WTC11 (cell line): ENCODE measurements around the gene TMEM187.

Source experiments
- CBFB ChIP-seq: sonication (generic); formaldehyde crosslinking; IDR thresholded peaks from 2 replicates; pipeline ENCODE4 v1.8.1; 2022; ENCODE audit warnings: mild to moderate bottlenecking, low read depth, missing genetic modification reagents
- FOXK1 ChIP-seq: sonication (generic); formaldehyde crosslinking; IDR thresholded peaks from 2 replicates; pipeline ENCODE4 v1.8.0; 2022; ENCODE audit warnings: mild to moderate bottlenecking, moderate library complexity, missing genetic modification reagents
- NFE2L1 ChIP-seq: sonication (generic); formaldehyde crosslinking; IDR thresholded peaks from 2 replicates; pipeline ENCODE4 v1.8.1; 2023; ENCODE audit warnings: missing genetic modification reagents
- NR2C2 ChIP-seq: sonication (generic); formaldehyde crosslinking; IDR thresholded peaks from 2 replicates; pipeline ENCODE4 v1.8.0; 2022; ENCODE audit warnings: mild to moderate bottlenecking, missing genetic modification reagents
- ZNF138 ChIP-seq: sonication (generic); formaldehyde crosslinking; conservative IDR thresholded peaks from 2 replicates; pipeline ENCODE4 v1.8.1; 2022; ENCODE audit warnings: mild to moderate bottlenecking, moderate library complexity, missing genetic modification reagents
- TF ChIP-seq, protein P1 (sequence below): fragments of 200-600 bp; IDR thresholded peaks from 2 replicates; pipeline ENCODE4 v1.8.0; 2022; ENCODE audit warnings: antibody characterized with exemption
- TF ChIP-seq, protein P2 (sequence below): sonication (generic); formaldehyde crosslinking; IDR thresholded peaks from 2 replicates; pipeline ENCODE4 v1.8.0; 2022; ENCODE audit warnings: mild to moderate bottlenecking, missing genetic modification reagents
- TF ChIP-seq, protein P3 (sequence below): sonication (generic); formaldehyde crosslinking; IDR thresholded peaks from 2 replicates; pipeline ENCODE4 v1.8.1; 2023; ENCODE audit warnings: mild to moderate bottlenecking, missing genetic modification reagents
- TF ChIP-seq, protein P4 (sequence below): sonication (generic); formaldehyde crosslinking; IDR thresholded peaks from 2 replicates; pipeline ENCODE4 v1.8.1; 2022; ENCODE audit warnings: mild to moderate bottlenecking, missing genetic modification reagents, moderate library complexity, borderline replicate concordance
- TF ChIP-seq, protein P5 (sequence below): sonication (generic); formaldehyde crosslinking; IDR thresholded peaks from 2 replicates; pipeline ENCODE4 v1.8.0; 2022; ENCODE audit warnings: mild to moderate bottlenecking, missing genetic modification reagents

DNA sequence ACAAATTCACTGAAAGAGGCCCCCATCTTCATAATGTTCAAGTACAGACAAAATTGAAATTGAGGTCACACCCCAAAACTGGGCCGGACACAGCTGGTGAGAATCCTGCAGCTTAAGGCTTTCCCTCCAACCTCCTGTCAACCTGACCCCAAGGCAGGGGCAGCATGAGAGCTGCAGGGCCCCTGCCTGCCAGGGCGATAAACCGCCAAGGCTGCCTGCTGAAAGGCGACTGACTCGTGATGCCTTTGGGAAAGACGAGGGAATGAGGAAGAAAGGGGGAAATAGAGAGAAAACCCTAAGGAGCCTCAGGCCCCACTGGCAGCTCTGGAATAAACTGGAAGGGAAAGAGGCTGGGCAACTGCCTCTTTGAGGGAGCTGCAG, 54.5 kb downstream of the TMEM187 start:
- TF ChIP-seq, protein P1, sequence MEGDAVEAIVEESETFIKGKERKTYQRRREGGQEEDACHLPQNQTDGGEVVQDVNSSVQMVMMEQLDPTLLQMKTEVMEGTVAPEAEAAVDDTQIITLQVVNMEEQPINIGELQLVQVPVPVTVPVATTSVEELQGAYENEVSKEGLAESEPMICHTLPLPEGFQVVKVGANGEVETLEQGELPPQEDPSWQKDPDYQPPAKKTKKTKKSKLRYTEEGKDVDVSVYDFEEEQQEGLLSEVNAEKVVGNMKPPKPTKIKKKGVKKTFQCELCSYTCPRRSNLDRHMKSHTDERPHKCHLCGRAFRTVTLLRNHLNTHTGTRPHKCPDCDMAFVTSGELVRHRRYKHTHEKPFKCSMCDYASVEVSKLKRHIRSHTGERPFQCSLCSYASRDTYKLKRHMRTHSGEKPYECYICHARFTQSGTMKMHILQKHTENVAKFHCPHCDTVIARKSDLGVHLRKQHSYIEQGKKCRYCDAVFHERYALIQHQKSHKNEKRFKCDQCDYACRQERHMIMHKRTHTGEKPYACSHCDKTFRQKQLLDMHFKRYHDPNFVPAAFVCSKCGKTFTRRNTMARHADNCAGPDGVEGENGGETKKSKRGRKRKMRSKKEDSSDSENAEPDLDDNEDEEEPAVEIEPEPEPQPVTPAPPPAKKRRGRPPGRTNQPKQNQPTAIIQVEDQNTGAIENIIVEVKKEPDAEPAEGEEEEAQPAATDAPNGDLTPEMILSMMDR, result no peak
- TF ChIP-seq NR2C2 (CRISPR knock-in tag) (no peak), ZNF138 (CRISPR knock-in tag) (no peak), NFE2L1 (no peak), CBFB (no peak), FOXK1 (CRISPR knock-in tag) (no peak)
- TF ChIP-seq, protein P2, sequence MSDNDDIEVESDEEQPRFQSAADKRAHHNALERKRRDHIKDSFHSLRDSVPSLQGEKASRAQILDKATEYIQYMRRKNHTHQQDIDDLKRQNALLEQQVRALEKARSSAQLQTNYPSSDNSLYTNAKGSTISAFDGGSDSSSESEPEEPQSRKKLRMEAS (CRISPR knock-in tag), result no peak
- TF ChIP-seq, protein P3, sequence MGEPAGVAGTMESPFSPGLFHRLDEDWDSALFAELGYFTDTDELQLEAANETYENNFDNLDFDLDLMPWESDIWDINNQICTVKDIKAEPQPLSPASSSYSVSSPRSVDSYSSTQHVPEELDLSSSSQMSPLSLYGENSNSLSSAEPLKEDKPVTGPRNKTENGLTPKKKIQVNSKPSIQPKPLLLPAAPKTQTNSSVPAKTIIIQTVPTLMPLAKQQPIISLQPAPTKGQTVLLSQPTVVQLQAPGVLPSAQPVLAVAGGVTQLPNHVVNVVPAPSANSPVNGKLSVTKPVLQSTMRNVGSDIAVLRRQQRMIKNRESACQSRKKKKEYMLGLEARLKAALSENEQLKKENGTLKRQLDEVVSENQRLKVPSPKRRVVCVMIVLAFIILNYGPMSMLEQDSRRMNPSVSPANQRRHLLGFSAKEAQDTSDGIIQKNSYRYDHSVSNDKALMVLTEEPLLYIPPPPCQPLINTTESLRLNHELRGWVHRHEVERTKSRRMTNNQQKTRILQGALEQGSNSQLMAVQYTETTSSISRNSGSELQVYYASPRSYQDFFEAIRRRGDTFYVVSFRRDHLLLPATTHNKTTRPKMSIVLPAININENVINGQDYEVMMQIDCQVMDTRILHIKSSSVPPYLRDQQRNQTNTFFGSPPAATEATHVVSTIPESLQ, result no peak
- TF ChIP-seq, protein P4, sequence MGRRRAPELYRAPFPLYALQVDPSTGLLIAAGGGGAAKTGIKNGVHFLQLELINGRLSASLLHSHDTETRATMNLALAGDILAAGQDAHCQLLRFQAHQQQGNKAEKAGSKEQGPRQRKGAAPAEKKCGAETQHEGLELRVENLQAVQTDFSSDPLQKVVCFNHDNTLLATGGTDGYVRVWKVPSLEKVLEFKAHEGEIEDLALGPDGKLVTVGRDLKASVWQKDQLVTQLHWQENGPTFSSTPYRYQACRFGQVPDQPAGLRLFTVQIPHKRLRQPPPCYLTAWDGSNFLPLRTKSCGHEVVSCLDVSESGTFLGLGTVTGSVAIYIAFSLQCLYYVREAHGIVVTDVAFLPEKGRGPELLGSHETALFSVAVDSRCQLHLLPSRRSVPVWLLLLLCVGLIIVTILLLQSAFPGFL (CRISPR knock-in tag), result no peak
- TF ChIP-seq, protein P5, sequence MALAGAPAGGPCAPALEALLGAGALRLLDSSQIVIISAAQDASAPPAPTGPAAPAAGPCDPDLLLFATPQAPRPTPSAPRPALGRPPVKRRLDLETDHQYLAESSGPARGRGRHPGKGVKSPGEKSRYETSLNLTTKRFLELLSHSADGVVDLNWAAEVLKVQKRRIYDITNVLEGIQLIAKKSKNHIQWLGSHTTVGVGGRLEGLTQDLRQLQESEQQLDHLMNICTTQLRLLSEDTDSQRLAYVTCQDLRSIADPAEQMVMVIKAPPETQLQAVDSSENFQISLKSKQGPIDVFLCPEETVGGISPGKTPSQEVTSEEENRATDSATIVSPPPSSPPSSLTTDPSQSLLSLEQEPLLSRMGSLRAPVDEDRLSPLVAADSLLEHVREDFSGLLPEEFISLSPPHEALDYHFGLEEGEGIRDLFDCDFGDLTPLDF (CRISPR knock-in tag), result no peak
